NCI-H1417 treated with DMSO at 0.1 percent for 48 hours (cell line): ENCODE results near the gene IER3.

Experiments
- DNase-seq: peaks from one replicate; lab custom pipeline; 2025; lab: John Stamatoyannopoulos, UW

Gene IER3, protein sequence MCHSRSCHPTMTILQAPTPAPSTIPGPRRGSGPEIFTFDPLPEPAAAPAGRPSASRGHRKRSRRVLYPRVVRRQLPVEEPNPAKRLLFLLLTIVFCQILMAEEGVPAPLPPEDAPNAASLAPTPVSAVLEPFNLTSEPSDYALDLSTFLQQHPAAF

DNA sequence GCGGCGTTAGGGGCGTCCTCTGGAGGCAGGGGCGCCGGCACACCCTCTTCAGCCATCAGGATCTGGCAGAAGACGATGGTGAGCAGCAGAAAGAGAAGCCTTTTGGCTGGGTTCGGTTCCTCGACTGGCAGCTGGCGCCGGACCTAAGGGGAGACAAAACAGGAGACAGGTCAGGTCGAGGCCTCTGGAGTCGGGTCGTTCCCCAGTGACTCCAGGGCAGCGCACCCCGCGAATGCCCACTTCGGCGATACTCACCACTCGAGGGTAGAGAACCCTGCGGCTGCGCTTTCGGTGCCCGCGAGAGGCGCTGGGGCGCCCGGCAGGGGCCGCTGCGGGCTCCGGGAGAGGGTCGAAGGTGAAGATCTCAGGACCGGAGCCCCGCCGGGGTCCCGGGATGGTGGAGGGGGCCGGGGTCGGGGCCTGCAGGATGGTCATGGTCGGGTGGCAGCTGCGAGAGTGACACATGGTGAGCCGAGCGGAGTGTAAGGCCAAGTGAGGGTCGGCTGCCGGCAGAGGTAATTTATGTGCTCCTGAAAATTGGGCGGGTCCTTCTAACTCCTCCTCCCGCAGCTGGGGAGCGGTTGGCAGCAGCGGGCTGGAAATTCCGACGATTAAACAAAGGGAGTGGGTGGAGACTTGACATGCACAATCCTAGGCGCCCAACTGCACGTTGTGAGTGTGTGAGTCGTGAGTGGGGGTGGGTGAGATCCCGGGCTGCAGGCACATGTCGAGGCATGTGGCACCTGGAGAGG is at the start of gene IER3:
IER3 (minus strand) TSS at position 494 of the 752 bp plus-strand sequence; CDS start at position 465, 29 bp downstream.
- no peak for DNase-seq

DNA sequence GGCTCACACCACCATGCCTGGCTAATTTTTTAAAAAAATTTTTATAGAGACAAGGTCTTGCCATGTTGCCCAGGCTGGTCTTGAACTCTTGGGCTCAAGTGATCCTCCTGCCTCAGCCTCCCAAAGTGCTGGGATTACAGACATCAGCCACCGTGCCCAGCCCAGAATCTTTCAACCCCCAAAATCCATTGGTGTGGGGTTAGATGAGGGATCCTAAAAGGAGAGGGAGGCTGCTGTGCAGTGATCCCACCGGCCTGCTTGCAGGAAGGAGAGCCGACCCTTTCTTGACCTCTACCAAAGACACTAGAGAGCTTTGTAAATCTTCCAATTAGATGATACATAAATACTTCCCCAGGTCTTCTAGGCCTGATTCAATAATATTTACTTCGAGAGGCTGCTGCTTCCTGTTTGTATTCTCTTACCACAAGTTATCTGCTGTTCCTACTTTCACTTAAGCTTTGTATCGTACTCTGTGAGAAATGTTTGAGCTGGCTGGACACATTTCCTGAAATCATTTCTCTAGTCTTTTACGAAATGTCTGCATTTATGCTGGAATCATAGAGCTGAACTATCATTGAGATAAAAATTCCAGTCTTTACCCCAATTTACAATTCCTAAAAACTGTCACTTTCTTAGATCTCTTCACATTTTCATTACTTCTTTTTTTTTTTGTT is 49.3 kb upstream of the IER3 start:
- no peak for DNase-seq

DNA sequence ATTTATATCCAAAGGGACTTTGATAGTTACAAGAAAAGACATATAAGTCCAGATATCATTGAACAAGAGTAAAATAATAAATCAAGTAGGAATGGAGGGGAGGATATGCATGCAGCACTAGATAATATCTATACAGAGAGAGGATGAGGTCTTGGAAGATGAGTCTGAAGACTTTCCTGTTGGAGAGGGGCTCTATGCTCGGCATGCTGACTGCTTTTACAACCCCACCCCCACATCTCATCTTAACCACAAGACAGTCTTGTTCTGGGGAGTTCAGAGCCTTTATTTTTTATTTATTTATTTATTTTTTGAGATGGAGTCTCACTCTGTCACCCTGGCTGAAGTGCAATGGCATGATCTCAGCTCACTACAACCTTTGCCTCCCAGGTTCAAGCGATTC is 48.4 kb upstream of the IER3 start:
- DNase-seq, result no peak

DNA sequence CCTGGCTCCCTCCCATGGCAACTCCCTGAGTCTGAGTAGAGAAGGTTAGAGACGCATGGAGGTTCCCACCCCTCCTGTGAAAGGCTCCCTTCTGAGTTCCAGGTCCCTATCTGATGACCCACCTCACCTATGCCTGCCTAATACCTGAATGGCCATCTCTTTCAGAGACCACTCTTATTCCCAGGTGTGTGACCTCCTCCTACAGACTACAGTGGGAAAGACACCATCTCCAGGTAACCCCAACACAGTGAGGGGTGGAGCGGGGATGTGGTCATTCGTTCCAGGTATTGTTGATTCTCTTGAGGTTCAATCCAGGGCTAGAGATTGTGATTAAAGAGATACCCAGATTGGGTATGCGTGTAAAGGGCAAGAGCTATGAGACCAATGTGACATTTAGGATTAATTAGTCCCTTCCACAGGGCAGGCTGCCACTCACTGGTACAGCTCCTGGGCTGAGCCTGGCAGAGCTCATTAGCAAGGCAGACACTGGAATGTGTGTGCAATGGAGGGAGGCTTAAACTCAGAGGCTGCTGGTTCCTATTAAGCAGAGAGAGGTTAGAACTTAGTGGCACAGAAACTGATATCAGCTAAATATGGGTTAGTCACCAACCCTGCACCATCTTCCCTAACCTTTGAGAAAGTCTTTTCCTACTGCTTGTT is 46.5 kb upstream of the IER3 start:
- no peak for DNase-seq

DNA sequence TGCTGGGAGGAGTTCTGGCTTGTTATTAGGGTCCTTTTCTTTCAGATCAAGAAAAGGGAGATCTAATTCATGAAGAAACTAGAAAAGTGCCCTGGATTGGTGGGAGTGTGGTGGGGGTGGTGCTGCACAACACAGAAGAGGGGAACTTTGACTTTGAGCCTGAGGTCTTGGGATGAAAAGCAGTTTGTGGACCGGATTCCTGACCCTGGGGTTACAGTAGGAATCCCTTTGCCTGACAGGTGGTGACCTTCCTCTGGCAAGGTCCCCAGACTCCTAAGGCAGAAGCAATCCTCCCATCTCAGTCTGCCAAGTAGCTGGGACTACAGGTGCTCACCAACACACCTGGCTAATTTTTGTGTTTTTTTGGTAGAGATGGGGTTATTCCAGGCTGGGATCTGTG is 45.3 kb upstream of the IER3 start:
- DNase-seq, result no peak

DNA sequence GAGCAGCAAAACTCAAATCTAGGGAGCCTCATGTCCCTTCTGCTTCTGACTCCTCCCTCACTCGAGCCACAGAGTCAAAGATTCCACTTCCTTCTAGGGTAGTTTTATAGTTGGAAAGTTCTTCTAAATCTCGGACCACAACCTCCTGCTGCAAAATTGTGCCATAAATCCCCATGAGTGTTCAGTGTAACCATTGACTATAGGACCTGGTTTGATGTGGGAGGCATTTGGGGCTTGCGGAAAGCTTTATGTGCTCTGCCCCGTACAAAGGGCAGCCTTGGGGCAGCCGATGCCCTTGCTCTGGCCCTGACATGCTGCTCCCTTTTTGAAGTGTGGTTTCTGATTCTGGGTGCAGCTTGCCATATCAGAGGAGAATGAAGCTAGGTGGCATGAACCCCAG is 43.6 kb upstream of the IER3 start:
- DNase-seq, result no peak

DNA sequence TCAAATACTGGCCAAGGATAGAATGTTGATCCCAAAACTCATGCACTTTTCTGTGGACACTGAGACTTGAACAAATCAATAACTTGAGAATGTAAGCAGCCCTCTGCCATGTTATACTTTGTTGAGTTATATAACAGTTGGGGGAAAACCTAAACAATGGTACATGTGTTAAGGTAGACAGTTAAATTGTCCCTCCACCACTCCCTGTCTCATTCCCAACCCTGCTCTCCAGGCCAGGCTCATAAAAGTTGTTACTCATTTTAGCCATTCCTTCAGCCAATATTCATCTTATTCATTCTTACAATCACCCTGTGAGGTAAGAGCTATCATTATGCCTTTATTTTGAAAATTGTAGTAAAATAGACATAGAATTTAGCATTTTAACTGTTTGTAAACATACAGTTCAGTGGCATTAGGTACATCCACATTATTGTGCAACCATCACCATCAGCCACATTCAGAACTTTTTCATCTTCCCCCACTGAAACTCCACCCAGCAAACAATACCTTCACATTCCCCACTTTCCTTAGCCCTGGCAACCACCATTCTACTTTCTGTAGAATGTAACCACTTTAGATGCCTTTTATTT is 38.2 kb upstream of the IER3 start:
- DNase-seq, result no peak

DNA sequence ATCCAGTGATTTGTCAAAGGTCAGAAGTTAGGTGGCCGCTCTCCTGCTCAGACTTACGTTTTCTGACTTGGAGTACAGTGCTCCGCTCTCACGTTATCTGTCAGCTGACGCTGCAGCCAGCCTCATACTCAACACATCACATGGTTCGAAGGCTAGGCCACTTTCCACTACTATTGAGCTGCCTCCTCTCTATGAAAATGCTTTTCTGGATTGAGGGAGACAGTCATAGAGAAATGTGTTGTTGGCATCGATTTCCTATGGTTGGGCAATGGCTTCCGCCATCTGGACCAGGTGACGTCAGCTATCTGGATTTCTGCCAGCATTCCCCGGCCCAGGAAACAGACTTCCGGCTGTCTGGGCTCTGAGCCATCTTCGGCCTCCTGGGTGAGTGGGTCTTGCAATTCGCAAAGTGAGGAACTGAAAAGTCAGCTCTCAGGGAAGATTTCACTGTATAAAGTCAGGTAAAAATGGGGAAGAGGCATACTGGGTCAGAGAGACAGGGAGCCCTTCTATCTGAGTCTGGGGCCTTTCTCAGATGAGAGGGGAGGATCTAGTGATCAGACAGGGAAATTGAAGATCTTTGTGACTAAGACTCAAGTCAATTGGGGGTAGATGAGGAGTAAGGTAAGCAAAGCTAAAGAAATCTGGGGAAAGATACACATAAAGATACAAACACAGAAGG is 37.5 kb upstream of the IER3 start:
- DNase-seq, result peak; percentile 2

DNA sequence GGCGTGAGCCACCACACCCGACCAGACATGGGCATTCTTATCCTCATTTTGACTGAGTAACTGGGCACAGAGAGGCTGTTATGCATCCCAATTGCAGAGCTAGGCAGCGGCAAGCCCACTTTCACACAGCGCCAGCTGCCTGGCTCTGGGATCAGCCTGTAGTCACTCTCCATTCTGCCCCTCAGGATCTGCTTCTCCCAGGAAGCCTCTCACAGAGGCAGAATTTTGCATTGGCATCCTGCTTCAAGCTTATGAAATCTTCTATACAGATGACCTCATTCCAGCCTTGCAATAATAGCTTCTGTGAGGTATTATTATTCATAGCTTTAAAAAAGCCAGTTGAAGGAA is 37.0 kb upstream of the IER3 start:
- no peak for DNase-seq

DNA sequence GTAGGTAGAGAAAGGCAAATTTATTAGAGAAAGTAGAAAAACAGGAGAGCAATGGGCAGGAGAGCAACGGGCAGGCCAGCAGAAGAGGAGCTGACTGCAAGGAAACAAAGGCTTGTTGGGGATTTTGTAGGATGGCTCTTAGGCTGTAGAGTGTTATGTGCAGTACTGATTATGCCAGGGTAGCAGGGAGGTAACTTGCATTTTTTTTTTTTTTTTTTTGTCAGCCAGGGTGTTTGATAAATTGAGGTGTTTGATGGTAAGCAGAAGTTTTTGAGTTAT is 36.2 kb upstream of the IER3 start:
- no peak for DNase-seq

DNA sequence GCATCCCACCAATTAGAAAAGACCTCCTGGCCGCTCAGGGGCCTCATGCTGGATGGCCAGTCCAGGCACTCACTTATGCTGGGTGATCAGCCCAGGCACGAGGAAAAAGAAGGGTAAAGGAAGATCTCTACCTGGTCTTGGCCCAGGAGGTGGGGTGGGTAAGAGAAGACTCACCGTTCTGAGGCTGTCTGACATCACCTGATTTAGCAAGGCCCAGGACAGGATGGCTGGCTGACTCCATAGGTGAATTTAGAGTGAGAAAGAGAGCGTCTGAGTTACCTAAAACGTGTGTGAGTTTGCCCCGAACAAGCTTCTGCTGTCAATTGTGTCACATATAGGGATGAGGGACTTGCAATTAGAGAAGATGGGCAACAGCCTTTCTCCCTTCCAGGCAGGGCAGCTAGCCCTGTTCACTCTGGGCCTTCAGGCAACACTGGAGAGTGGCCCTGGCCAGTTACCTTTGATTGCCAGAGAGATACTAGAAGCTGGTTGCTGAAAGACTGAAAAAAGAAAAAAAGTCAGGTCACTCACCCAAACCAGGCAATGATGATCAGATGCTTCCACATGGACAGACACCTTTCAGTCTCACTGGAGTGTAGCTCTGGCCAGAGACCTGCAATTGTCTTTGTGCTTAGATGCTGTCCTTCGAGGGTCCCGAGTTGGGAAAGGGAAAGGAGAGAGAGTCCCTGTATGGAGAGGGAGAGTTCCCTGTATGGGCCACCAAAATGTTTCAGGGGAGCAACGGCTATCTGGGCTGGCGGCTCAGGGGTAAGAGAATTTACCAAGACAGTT is 35.7 kb upstream of the IER3 start:
- no peak for DNase-seq

DNA sequence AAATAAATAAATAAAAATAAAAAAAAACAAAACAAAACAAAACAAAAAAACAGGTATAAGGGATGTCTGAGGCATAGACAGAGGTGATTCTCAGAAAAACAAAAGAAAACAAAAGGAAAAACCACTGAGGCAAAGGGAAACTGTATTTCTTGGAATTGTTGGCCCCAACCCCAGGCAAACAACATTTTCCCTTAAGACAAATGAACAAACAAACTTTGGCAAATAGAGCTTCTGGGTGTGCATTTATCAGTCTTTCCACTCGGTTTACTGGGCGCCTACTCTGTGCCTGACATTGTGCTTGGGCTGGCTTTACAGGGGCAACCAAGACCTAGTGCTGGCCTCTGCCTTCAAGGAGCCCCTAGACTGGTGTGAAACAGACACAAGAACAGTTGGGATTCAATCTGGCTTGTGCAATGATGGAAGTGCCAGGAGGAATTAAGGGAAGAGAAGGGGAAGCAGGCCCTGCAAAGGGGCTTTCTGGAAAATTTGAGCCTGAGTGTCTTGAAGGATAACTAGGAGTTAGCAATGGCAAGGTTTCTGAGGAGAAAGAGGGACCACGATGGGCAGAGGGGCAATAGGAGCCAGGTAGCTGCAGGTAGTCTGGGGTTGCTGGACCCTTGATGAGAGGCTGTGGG is 33.8 kb upstream of the IER3 start:
- no peak for DNase-seq

DNA sequence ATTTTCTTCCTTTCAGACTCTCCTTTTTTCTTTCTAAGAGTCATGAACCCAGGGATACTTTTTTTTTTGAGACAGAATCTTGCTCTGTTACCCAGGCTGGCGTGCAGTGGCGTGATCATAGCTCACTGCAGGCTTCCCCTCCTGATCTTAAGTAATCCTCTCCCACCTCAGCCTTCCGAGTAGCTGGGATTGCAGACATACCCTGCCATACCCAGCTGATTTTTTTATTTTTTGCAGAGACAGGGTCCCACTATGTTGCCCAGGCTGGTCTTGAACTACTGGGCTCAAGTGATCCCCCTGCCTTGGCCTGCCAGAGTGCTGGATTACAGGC is 32.8 kb upstream of the IER3 start:
- no peak for DNase-seq

DNA sequence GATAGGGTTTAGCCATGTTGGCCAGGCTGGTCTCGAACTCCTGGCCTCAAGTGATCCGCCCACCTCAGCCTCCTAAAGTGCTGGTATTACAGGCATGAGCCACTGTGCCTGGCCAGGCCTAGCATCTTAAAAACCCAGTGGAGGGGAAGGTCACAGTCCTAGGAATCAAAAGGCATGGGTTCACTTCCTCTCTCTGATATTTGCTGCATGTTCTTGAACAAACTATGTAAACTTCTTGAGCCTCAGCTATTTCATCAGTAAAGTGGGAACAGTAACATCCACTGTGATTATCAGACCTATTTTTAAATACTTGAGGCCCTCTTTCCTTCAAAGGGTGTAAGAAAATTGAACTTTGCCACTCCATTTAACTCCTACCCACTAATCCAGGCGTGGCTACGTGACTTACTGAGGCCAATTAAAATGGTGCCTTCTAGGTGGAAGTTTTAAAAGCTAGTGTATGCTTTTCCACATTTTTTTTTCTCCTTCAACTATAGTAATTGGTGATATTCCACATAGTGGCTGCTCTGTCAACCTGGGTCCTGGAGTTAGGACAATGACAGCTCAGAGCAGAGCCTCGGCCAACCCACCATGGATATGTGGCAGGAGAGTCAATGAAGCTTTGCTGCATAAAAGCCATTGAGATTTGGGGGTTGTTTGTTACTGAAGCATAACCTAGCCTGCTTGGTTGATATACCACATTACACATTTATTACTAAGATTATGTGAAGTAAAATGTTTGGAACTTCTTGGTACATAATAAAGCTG is 32.2 kb upstream of the IER3 start:
- DNase-seq, result no peak

DNA sequence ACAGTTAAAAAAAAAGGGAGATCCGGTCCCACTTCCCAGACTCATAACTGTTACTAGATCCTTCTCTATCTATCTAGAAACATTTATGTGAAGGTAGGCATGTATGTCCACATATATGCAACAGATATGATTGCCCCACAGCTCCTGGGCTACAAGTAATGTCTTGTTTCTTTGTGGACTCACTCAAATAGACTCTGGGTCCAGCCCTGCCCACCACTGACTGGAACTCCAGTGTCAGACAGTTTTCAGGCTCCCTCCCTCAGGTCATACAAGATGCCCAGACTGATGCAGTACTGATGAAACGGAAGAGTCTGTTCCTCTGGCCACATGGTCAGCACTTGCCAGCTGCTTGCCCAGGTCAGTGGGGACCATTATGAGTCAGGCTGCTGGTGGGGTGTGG is 30.8 kb upstream of the IER3 start:
- no peak for DNase-seq

DNA sequence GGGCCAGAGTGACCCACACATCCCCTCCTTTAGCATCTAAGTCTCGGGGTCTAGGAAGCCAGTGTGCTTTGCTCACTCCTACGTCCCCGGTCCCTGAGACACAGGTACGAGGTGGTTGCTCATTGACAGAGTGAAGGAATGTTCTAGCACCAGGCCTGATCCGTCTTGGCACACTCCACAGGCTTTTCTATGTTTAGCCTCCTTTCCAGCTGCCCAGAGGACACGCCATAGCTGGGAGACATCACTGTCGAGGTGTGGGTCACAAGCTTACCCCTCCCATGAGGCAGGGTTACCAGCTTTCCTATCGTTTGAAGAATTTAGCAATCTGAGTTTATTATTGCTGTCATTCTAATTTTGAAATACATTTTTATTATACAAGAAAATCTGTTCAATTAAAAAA is 30.4 kb upstream of the IER3 start:
- no peak for DNase-seq

DNA sequence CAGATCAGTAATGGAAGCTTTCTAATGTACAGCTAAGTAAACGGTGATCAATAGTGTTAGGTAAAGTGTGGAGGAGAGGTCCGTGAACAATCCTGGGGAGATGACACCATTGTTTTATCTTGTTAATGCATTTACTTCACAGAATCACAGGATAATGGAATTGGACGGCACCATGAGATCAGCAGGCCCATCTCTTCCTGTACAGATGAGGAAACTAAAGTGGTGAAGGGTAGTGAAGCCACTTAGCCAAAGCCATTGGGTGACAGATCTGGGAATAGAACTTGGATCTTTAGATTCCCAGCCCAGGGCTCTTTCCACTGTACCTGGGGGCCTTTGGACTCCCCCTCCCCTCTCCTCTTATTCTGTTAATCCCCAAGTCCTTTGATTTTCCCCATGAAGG is 26.2 kb upstream of the IER3 start:
- no peak for DNase-seq

DNA sequence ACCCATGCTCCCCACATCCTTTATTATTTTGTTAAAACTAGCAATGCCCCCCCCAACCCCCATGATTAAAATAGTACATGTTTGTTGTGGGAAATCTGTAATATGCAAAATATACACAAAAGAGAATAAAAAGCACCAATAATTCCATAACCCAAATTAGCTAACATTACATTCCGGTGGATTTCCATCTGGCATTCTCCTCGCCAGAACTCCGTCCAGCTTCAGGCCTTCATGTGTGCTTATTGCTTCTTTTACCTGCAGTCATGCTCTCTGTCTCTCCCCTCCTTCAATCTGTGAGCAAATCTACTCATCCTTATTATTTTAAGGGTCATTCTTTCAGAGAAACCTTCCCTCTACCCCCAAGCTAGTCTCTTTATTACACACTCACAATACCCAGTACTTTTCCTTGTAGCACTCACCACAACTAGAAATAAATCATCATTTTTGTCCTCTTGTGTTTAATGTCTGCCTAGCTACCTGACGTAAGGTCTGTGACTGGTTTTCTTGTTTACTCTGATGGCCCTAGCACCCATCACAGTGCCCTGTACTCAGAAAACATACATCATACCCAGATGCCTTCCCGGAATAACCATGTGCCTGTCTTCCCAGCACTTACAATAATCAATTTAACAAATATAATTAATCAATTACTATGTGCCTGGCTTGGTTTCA is 25.6 kb upstream of the IER3 start:
- DNase-seq, result no peak

DNA sequence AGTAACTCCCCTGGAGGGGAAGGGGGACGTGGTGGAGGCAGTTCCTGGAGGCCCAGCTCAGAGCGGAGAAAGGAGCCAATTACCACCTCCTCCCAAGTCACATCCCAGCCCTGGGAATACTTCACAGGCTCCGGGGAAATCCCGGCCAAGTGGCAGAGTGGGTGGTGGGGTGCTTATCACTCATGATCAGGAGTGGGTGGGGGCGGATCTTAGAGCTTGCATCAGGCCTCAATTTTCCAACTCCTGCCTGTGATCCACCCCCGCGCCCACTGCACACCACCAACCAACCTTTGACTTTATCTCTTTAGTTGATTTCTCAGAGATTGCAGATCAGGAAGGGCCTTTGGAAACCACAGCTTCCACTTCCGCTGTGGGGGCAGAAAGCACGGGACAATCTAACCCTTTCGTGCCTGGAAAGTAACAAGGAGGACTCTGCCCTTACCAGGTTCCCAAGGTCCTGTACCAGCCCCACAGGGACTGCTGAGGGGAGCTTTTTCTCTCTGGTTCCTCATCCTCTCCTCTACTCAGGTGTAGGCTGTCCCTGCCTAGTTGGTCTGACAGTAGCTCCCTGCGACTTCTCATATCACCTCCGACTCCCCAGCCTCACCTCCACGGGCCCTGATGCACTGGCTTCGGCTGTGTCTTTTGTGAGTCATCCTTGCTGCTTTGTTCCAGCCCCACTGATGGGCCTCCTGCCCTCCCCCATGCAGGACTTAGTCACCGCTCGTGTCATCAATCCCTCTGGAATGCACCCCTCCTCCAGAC is 24.9 kb upstream of the IER3 start:
- no peak for DNase-seq
